NT2/D1 (cell line): ENCODE measurements around the gene MALAT1.

Experiments used
- YY1 ChIP-seq: IDR thresholded peaks from 2 replicates; pipeline ENCODE4 v1.6.1; 2011; ENCODE audit not compliant: insufficient read length, insufficient read depth
- ZNF274 ChIP-seq: IDR thresholded peaks from 2 replicates; pipeline ENCODE4 v1.6.1; 2011; ENCODE audit warnings: mild to moderate bottlenecking, low read depth, low read length

DNA sequence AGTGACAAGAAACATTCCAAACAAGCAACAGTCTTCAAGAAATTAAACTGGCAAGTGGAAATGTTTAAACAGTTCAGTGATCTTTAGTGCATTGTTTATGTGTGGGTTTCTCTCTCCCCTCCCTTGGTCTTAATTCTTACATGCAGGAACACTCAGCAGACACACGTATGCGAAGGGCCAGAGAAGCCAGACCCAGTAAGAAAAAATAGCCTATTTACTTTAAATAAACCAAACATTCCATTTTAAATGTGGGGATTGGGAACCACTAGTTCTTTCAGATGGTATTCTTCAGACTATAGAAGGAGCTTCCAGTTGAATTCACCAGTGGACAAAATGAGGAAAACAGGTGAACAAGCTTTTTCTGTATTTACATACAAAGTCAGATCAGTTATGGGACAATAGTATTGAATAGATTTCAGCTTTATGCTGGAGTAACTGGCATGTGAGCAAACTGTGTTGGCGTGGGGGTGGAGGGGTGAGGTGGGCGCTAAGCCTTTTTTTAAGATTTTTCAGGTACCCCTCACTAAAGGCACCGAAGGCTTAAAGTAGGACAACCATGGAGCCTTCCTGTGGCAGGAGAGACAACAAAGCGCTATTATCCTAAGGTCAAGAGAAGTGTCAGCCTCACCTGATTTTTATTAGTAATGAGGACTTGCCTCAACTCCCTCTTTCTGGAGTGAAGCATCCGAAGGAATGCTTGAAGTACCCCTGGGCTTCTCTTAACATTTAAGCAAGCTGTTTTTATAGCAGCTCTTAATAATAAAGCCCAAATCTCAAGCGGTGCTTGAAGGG is 6.0 kb downstream of the MALAT1 start:
- TF ChIP-seq ZNF274 (no peak), YY1 (no peak)
